A549 (cell line): ENCODE results near the gene NRTN. TPM values are rescaled to one million over a fixed set of nuclear protein-coding genes. Genes with fewer than 3 reads are reported as not detected.
"Not testable (repeated sequence)": the region's sequence is repeated elsewhere in the genome, so short reads cannot be mapped to it uniquely, and the experiment has no call there.

Source experiments
- ATAC-seq, 2 experiments: fragments of 200-7000 bp in 1 of 2; fragments of >200 bp in 1 of 2; cut with Nextera tagmentation in 1 of 2; cut with Tn5 transposase in 1 of 2; 3 replicates each; pipeline versions ENCODE4 v1.8.0 to v1.9.1; 2018 to 2020; ENCODE audit warnings: mild to moderate bottlenecking in 1 of 2, moderate library complexity in 1 of 2
- CTCF ChIA-PET: fragments of 300-600 bp; sonication (Branson Sonifier 250); formaldehyde crosslinking; extraction: SDS; loops from one replicate; lab custom pipeline; 2021; ENCODE audit warnings: antibody characterized with exemption, inconsistent platforms; lab: Yijun Ruan, JAX
- POLR2A ChIA-PET: fragments of 350-600 bp; formaldehyde crosslinking; extraction: SDS; loops from one replicate; lab custom pipeline; 2021; ENCODE audit warnings: antibody characterized with exemption, inconsistent platforms; lab: Yijun Ruan, JAX
- DNase-seq, 2 experiments: peaks; one replicate each; pipeline versions ENCODE4 v3.0.0 to v3.0.0-alpha.2; 2011 to 2016; ENCODE audit warnings: low read depth in 1 of 2, low spot score in 1 of 2
- FAIRE-seq: peaks from 2 replicates; lab custom pipeline; 2011; peaks lifted over from hg19 to GRCh38; lab: Jason Lieb, UNC
- H3K27ac ChIP-seq, 2 experiments: fragments of >200 bp; sonication (Bioruptor Twin); formaldehyde crosslinking; 3 replicates each; pipeline ENCODE4 v1.5.1; 2016 to 2017
- H3K4me1 ChIP-seq: fragments of >200 bp; sonication (Bioruptor Twin); formaldehyde crosslinking; 3 replicates; pipeline ENCODE4 v1.6.1; 2016
- H3K4me2 ChIP-seq: fragments of >200 bp; sonication (Bioruptor Twin); formaldehyde crosslinking; 3 replicates; pipeline ENCODE4 v1.6.1; 2016
- H3K4me3 ChIP-seq: fragments of >200 bp; sonication (Bioruptor Twin); formaldehyde crosslinking; 3 replicates; pipeline ENCODE4 v1.5.1; 2016
- H3K9me3 ChIP-seq: fragments of >200 bp; sonication (Bioruptor Twin); formaldehyde crosslinking; 3 replicates; pipeline ENCODE4 v1.6.1; 2016
- BCL3 ChIP-seq: fragments of >200 bp; sonication (Bioruptor Twin); formaldehyde crosslinking; IDR thresholded peaks from 3 replicates; pipeline ENCODE4 v1.6.1; 2016
- BHLHE40 ChIP-seq: IDR thresholded peaks from 2 replicates; pipeline ENCODE4 v1.6.1; 2012; ENCODE audit warnings: low read depth, low read length, inconsistent platforms
- CTCF ChIP-seq: fragments of >200 bp; sonication (Bioruptor Twin); formaldehyde crosslinking; IDR thresholded peaks from 3 replicates; pipeline ENCODE4 v1.5.1; 2016
- E2F6 ChIP-seq: IDR thresholded peaks from 2 replicates; pipeline ENCODE4 v1.6.1; 2012; ENCODE audit warnings: low read depth, borderline replicate concordance
- EP300 ChIP-seq, 2 experiments: fragments of >200 bp; sonication (Bioruptor Twin); formaldehyde crosslinking; IDR thresholded peaks; 2 replicates in 1 of 2; 3 replicates in 1 of 2; pipeline ENCODE4 v1.6.1; 2016 to 2017
- FOXS1 ChIP-seq: fragments of 250-450 bp; sonication (Bioruptor Pico); IDR thresholded peaks from 2 replicates; pipeline ENCODE4 v1.5.0; 2020; ENCODE audit warnings: mild to moderate bottlenecking, moderate library complexity
- GATA3 ChIP-seq: IDR thresholded peaks from 2 replicates; pipeline ENCODE4 v1.6.1; 2012; ENCODE audit warnings: borderline replicate concordance
- HOXA7 ChIP-seq: fragments of 250-450 bp; sonication (Bioruptor Pico); IDR thresholded peaks from 2 replicates; pipeline ENCODE4 v1.5.0; 2020; ENCODE audit warnings: mild to moderate bottlenecking, moderate library complexity
- HOXB5 ChIP-seq: fragments of 250-450 bp; sonication (Bioruptor Pico); IDR thresholded peaks from 2 replicates; pipeline ENCODE4 v1.5.0; 2020; ENCODE audit warnings: mild to moderate bottlenecking, moderate library complexity
- JUN ChIP-seq, 2 experiments: fragments of >200 bp; sonication (Bioruptor Twin); formaldehyde crosslinking; IDR thresholded peaks; 2 replicates in 1 of 2; 3 replicates in 1 of 2; pipeline ENCODE4 v1.6.1; 2016 to 2017
- MAFK ChIP-seq: fragments of 450-650 bp; IDR thresholded peaks from 2 replicates; pipeline ENCODE4 v1.6.1; 2014; ENCODE audit not compliant: partially characterized antibody
- MYC ChIP-seq: IDR thresholded peaks from 2 replicates; pipeline ENCODE4 v1.6.1; 2012; ENCODE audit warnings: mild to moderate bottlenecking, inconsistent platforms, low read length, improper control_type of control experiment, borderline replicate concordance
- PHF8 ChIP-seq: fragments of 200-600 bp; sonication (generic); IDR thresholded peaks from 2 replicates; pipeline ENCODE4 v1.6.1; 2016; ENCODE audit warnings: low read depth, mild to moderate bottlenecking, antibody characterized with exemption, moderate library complexity, borderline replicate concordance
- RARB ChIP-seq: fragments of 250-450 bp; sonication (Bioruptor Pico); IDR thresholded peaks from 2 replicates; pipeline ENCODE4 v1.8.0; 2021; ENCODE audit warnings: mild to moderate bottlenecking, moderate library complexity
- RCOR1 ChIP-seq: fragments of 150-350 bp; IDR thresholded peaks from 2 replicates; pipeline ENCODE4 v1.6.1; 2014; ENCODE audit warnings: antibody characterized with exemption, low read length, low read depth
- TFCP2L1 ChIP-seq: fragments of 250-450 bp; sonication (Bioruptor Pico); IDR thresholded peaks from 2 replicates; pipeline ENCODE4 v1.5.0; 2021; ENCODE audit warnings: mild to moderate bottlenecking
- TP53 ChIP-seq: fragments of 250-450 bp; sonication (Bioruptor Pico); IDR thresholded peaks from 2 replicates; pipeline ENCODE4 v1.5.0; 2021; ENCODE audit warnings: mild to moderate bottlenecking, moderate library complexity
- ZC3H11A ChIP-seq: fragments of 450-650 bp; IDR thresholded peaks from 2 replicates; pipeline ENCODE4 v1.6.1; 2014; ENCODE audit warnings: antibody characterized with exemption, mild to moderate bottlenecking
- WGBS: methylation state at CpG from one replicate; pipeline ENCODE4 v1.1.6; 2017; ENCODE audit errors: missing lambda C conversion rate; 5-methylcytosine and 5-hydroxymethylcytosine counted together
- polyA plus RNA-seq, 4 experiments: library from polyadenylated mRNA; depleted of rRNA in 3 of 4; stranded (reverse); fragments of >200 nt; fragmentation: RNase III in 1 of 4; extraction: RNeasy Plus Mini Kit Qiagen cat#74134 plus additional on column Dnase treatment in 1 of 4; gene quantifications; 2 replicates in 3 of 4; 3 replicates in 1 of 4; pipeline ENCODE4 v1.2.3, GENCODE V29; 2011 to 2017

NRTN gene
- polyA plus RNA-seq, 2 of the 4 experiments (the other 2 are of a cell fraction) = 0.32 to 0.61 TPM

- H3K4me2 ChIP-seq = no peak overlapping the region
- DNase-seq (no peak), ATAC-seq (no peak), FAIRE-seq (no peak)
- H3K9me3 ChIP-seq = no peaks in the 10 kb centered on the region
- H3K4me3 ChIP-seq = no peak overlapping the region
- 84% methylated on average over 17 of the region's 17 CpGs for WGBS
- H3K27ac ChIP-seq = no peak overlapping the region
- CTCF ChIA-PET = interaction anchor here (0.6 to 1.5 kb wide), 4 partner anchors 12 to 45 kb away, joined by 3 to 4 read pairs (median 3); partner anchors contain the start of gene DUS3L
- TF ChIP-seq ZC3H11A = no peak
- TF ChIP-seq GATA3 = no peak
- no peak for TF ChIP-seq CTCF
- TF ChIP-seq HOXA7 (CRISPR knock-in tag) = no peak
- no peak for TF ChIP-seq PHF8
- no peak for TF ChIP-seq RARB
- TF ChIP-seq TFCP2L1 (CRISPR knock-in tag) = no peak
- TF ChIP-seq JUN (IDR thresholded peaks at IDR 0.05) = no peak
- no peak for TF ChIP-seq MYC
- TF ChIP-seq FOXS1 (CRISPR knock-in tag) = no peak
- TF ChIP-seq HOXB5 = no peak
- no peak for TF ChIP-seq BCL3
- no peak for TF ChIP-seq RCOR1
- no peak for TF ChIP-seq MAFK
- TF ChIP-seq TP53 = no peak
- no peak for TF ChIP-seq E2F6
- no peak for TF ChIP-seq EP300 (IDR thresholded peaks at IDR 0.05)
- POLR2A ChIA-PET = no interaction called here
- peaks cover 5% of the 10 kb centered on the region; the same call in 1 of the 3 replicates for H3K4me1 ChIP-seq
These were observed 26.5 kb upstream of the NRTN start for GRCh38 chr19:5778402-5778801.

- ChIA-PET CTCF (interaction anchor here (0.6 to 2.7 kb wide), 5 partner anchors 11 to 28 kb away, joined by 3 to 9 read pairs (median 4); no protein-coding TSS in a partner anchor), POLR2A (interaction anchor here (1.2 to 1.5 kb wide), 2 partner anchors 10 to 61 kb away, joined by 3 to 5 read pairs; partner anchors contain the start of genes CATSPERD, DUS3L and LONP1)
- H3K4me2 ChIP-seq, H3K4me3 ChIP-seq, ATAC-seq, H3K4me1 ChIP-seq, H3K9me3 ChIP-seq, FAIRE-seq, DNase-seq, H3K27ac ChIP-seq: not testable (repeated sequence)
- 85% methylated on average over 9 of the region's 11 CpGs for WGBS
These were observed 24.0 kb upstream of the NRTN start for GRCh38 chr19:5780916-5781315.

- FAIRE-seq (no peak), ATAC-seq (peak; percentile 21 to 30; a peak in 5 of 6 replicates), DNase-seq (no peak)
- POLR2A ChIA-PET = no interaction called here
- Histone ChIP-seq H3K4me3 (no peak overlapping the region), H3K4me1 (no peaks in the 10 kb centered on the region), H3K27ac (no peak overlapping the region), H3K9me3 (no peaks in the 10 kb centered on the region), H3K4me2 (no peak overlapping the region)
- no CpG with 5 or more reads among the region's 9 CpGs for WGBS
- CTCF ChIA-PET = interaction anchor here (1.3 to 2.7 kb wide), 2 partner anchors 11 to 22 kb away, joined by 4 to 10 read pairs; no protein-coding TSS in a partner anchor
- no peak for TF ChIP-seq BHLHE40
- peak in 1 of 2 experiments; percentile 18; a peak in 1 of 5 replicates for TF ChIP-seq JUN (IDR thresholded peaks at IDR 0.05)
These were observed 22.5 kb upstream of the NRTN start for GRCh38 chr19:5782322-5782721.
